Activated B cell treated with CpG ODN at 0.5 μM for 24 hours (primary cell): ENCODE data around the gene TBX21. TPM values are rescaled to one million over a fixed set of nuclear protein-coding genes. Genes with fewer than 3 reads are reported as not detected.
A peak's percentile ranks its signal among the peaks of the same experiment; 100 is the strongest.

ENCODE experiments used
- ATAC-seq: fragments of 200-7000 bp; cut with Tn5 transposase; one replicate; pipeline ENCODE4 v1.10.0; 2021; ENCODE audit warnings: low read depth, mild to moderate bottlenecking, moderate library complexity
- CTCF ChIA-PET: fragments of 350-600 bp; sonication (Branson Sonifier 250); formaldehyde crosslinking; loops from one replicate; lab custom pipeline; 2021; ENCODE audit warnings: antibody characterized with exemption; lab: Charles Lee
- POLR2A ChIA-PET: fragments of 350-600 bp; sonication (Branson Sonifier 250); formaldehyde crosslinking; loops from one replicate; lab custom pipeline; 2021; ENCODE audit warnings: antibody characterized with exemption; lab: Charles Lee
- DNase-seq: peaks from one replicate; pipeline ENCODE4 v3.0.0; 2022
- H3K27ac Mint-ChIP-seq: one replicate; pipeline ENCODE4 v1.8.0; 2020; ENCODE audit warnings: mixed read lengths
- H3K27me3 Mint-ChIP-seq: one replicate; pipeline ENCODE4 v1.8.0; 2021; ENCODE audit warnings: mixed read lengths
- H3K36me3 Mint-ChIP-seq: one replicate; pipeline ENCODE4 v1.8.0; 2021; ENCODE audit warnings: low read depth, mixed read lengths
- H3K4me1 Mint-ChIP-seq: one replicate; pipeline ENCODE4 v1.8.0; 2021; ENCODE audit warnings: mixed read lengths
- H3K4me3 Mint-ChIP-seq: one replicate; pipeline ENCODE4 v1.8.0; 2020; ENCODE audit warnings: mild to moderate bottlenecking, mixed read lengths
- H3K9me3 Mint-ChIP-seq: one replicate; pipeline ENCODE4 v1.8.0; 2020; ENCODE audit warnings: mixed read lengths
- intact Hi-C: fragments of 100-400 bp; cut with micrococcal nuclease; formaldehyde crosslinking; loops from one replicate; pipeline ENCODE4 v1.15.1; 2024
- total RNA-seq: library from RNA; stranded (reverse); gene quantifications from 2 replicates; pipeline ENCODE4 v1.2.3, GENCODE V29; 2022
- TF ChIP-seq, protein P1 (sequence below): fragments of 200-600 bp; IDR thresholded peaks from one replicate; pipeline ENCODE4 v1.8.0; 2022; ENCODE audit warnings: antibody characterized with exemption, mild to moderate bottlenecking

Gene TBX21
- total RNA-seq, 1 donor from 2014 or later: 3.8 TPM

DNA sequence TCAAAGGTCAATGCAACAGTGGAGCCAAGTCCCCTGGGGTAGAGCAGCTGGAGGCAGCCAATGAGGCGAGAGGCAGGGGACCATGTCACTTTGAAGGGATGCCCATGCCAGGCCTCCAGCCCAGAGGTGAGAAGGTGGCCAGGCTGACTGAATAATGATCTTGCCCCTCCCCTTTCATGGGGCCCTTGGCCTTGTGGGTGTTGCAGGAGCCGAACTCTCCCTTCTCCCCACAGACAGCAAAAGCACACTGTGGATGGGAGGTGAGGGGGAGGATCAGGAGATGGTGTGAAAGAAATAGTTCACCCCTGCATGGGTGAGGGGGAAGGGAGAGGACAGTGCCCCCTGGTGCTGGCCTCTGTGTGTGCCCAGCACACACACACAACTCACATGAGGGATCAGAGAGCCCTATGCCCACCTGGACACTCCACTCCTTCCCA, 15.8 kb upstream of the TBX21 start:
- Mint-ChIP-seq H3K36me3 (no peaks in the 10 kb centered on the region), H3K27me3 (peaks cover 5% of the 10 kb centered on the region), H3K27ac (no peak overlapping the region), H3K4me1 (peaks cover 95% of the 10 kb centered on the region), H3K9me3 (no peaks in the 10 kb centered on the region), H3K4me3 (no peak overlapping the region)
- ChIA-PET POLR2A (interaction anchor here (0.7 to 3.0 kb wide), 2 partner anchors 12 to 16 kb away, joined by 3 to 15 read pairs; partner anchors contain the start of gene TBX21), CTCF (interaction anchor here (1.4 to 2.2 kb wide), 2 partner anchors 15 to 20 kb away, joined by 5 to 9 read pairs; partner anchors contain the start of gene TBX21)
- intact Hi-C loops: loop anchor here (2.0 kb wide), 1 partner anchor 18 kb away; no protein-coding TSS in a partner anchor
- TF ChIP-seq, protein P1, sequence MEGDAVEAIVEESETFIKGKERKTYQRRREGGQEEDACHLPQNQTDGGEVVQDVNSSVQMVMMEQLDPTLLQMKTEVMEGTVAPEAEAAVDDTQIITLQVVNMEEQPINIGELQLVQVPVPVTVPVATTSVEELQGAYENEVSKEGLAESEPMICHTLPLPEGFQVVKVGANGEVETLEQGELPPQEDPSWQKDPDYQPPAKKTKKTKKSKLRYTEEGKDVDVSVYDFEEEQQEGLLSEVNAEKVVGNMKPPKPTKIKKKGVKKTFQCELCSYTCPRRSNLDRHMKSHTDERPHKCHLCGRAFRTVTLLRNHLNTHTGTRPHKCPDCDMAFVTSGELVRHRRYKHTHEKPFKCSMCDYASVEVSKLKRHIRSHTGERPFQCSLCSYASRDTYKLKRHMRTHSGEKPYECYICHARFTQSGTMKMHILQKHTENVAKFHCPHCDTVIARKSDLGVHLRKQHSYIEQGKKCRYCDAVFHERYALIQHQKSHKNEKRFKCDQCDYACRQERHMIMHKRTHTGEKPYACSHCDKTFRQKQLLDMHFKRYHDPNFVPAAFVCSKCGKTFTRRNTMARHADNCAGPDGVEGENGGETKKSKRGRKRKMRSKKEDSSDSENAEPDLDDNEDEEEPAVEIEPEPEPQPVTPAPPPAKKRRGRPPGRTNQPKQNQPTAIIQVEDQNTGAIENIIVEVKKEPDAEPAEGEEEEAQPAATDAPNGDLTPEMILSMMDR: no peak
- DNase-seq: no peak
- peak; percentile 11 for ATAC-seq

DNA sequence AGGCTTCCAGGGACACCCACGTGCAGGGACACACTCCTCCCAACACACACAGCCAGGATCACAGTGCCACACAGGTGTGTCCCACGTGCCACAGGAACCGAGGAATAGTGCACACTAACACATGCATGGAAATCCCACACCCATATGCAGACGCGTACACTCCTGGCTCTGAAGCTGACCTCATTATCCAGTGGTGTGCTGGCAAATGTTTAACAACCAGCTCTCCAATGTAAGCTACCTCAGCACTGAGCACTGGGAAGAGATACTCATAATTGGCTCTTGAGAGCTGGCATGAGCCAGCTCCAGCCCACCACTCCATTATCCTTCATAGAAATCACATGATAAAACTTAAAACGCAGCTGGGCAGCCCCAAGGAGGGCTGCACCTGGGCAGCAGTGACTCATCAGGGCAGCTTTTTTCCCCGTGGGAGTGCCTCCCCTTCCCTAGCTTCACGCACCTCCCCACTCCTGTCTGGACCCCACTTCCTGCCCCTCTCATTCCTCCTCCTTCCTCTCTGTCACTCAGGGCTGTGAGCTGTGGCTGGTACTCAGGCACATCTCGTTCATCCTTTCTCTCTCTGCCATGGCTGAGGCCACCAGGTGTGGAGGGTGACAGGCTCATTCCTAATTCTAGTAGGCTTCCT, 14.9 kb upstream of the TBX21 start:
- H3K27me3 Mint-ChIP-seq: peaks cover 5% of the 10 kb centered on the region
- ChIA-PET CTCF (interaction anchor here (0.6 to 2.5 kb wide), 7 partner anchors 14 to 53 kb away, joined by 3 to 12 read pairs (median 5); partner anchors contain the start of gene TBX21), POLR2A (interaction anchor here (0.8 to 3.0 kb wide), 3 partner anchors 13 to 68 kb away, joined by 3 to 17 read pairs (median 15); partner anchors contain the start of genes KPNB1 and TBX21)
- H3K9me3 Mint-ChIP-seq: no peaks in the 10 kb centered on the region
- H3K4me3 Mint-ChIP-seq: peak overlapping the region; percentile 0
- no peaks in the 10 kb centered on the region for H3K36me3 Mint-ChIP-seq
- ATAC-seq (no peak), DNase-seq (no peak)
- H3K4me1 Mint-ChIP-seq: peaks cover 87% of the 10 kb centered on the region
- H3K27ac Mint-ChIP-seq: peak overlapping the region; percentile 6
- intact Hi-C loops: loop anchor here (2.0 kb wide), 1 partner anchor 19 kb away; no protein-coding TSS in a partner anchor
- TF ChIP-seq, protein P1: no peak

DNA sequence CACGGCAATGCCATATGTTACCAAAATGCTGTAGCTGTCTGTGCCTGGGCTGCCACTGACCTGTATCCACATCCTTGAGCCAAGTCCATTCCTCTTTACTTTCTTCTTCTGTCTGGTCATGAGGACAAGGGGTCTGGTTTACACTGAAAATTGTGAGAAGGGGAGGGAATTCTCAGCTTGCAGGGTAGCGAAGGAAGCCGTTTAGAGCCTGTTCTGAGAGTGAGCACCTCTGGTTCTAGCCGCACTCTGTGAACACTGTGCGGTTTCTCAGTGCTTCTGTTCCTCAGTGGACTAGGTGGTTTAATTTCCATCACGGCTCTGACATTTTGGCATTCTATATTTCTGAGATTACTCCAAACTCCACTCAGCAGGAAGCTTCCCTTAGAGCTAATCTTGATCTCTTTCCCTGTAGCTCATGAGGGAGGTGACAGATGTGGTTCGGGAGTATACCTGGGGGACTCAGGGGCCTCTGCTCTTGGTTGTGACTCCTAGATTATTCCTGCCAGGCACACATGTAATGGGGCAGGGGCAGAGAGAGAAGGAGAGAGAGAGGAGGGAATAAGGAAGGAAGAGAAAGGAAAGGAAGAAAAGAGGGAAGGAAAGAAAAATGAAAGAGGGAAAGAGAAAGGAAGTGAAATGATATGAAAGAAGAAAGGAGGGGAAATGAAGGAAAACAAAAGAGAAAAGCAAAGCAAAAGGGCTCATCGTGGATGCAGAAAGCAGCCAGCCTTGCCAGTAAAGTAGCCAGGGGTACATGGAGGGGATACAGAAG, 14.2 kb upstream of the TBX21 start:
- Mint-ChIP-seq H3K27ac (peak overlapping the region; percentile 27), H3K36me3 (no peaks in the 10 kb centered on the region), H3K27me3 (peaks cover 12% of the 10 kb centered on the region), H3K4me1 (peaks cover 80% of the 10 kb centered on the region), H3K9me3 (no peaks in the 10 kb centered on the region), H3K4me3 (no peak overlapping the region)
- ChIA-PET POLR2A (interaction anchor here (0.8 to 3.0 kb wide), 5 partner anchors 14 to 69 kb away, joined by 3 to 17 read pairs (median 3); partner anchors contain the start of genes KPNB1 and TBX21), CTCF (interaction anchor here (0.7 to 2.5 kb wide), 8 partner anchors 12 to 53 kb away, joined by 3 to 12 read pairs (median 5); partner anchors contain the start of gene TBX21)
- DNase-seq: no peak
- intact Hi-C loops: loop anchor here (1.0 kb wide), 1 partner anchor 15 kb away; no protein-coding TSS in a partner anchor
- TF ChIP-seq, protein P1: no peak
- no peak for ATAC-seq

DNA sequence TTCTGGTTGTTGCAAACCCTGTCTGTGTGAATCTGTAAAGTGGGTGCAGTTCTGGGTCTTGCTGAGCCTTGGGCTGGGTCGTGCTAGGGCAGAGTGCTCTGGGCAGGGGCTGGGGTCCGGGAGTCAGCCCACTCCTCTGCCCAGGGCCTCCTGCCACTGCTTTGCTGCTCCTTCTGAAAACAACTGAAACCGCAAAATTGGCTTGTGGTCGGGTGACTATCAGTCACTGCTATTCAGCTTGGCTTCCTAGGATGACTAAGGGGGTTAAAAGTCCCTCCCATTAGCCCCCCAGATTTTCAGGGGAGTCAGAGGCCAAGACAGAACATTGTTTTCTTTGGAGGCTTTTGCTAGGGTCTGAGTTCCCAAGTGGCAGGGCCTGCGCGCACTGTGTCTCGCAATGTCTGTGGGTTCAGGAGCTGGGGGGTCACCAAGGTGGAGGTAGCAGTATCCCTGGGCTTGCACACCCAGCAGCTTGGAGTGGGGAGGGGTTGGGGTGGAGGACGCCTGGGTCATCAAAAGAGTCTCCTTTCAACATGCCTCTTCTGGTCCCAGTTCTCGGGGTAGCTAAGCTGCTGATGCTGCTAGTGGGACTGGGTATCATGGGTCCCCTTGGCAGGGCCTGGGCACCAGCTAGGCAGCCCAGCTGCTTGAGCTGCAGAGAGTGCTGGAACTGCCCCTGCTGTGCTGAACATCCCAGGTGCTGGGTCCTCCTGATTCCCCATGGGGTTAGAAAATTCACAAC, 13.5 kb upstream of the TBX21 start:
- Mint-ChIP-seq H3K27me3 (peaks cover 13% of the 10 kb centered on the region), H3K4me1 (peaks cover 72% of the 10 kb centered on the region), H3K36me3 (no peaks in the 10 kb centered on the region), H3K9me3 (no peaks in the 10 kb centered on the region), H3K27ac (peak overlapping the region; percentile 27), H3K4me3 (no peak overlapping the region)
- CTCF ChIA-PET: interaction anchor here (0.7 to 2.5 kb wide), 6 partner anchors 11 to 54 kb away, joined by 3 to 12 read pairs (median 6); partner anchors contain the start of gene TBX21
- TF ChIP-seq, protein P1: no peak
- DNase-seq: no peak
- intact Hi-C loops: loop anchor here (1.0 kb wide), 1 partner anchor 15 kb away; no protein-coding TSS in a partner anchor
- peak; percentile 15 for ATAC-seq
- POLR2A ChIA-PET: interaction anchor here (1.2 to 3.0 kb wide), 4 partner anchors 13 to 22 kb away, joined by 3 to 17 read pairs (median 9); partner anchors contain the start of gene TBX21
